Naive thymus-derived CD4-positive, alpha-beta T cell (primary cell): Measurements from ENCODE around the gene FCSK. TPM values are rescaled to one million over a fixed set of nuclear protein-coding genes. Genes with fewer than 3 reads are reported as not detected.
A peak's percentile ranks its signal among the peaks of the same experiment; 100 is the strongest.
"Not testable (repeated sequence)": the region's sequence is repeated elsewhere in the genome, so short reads cannot be mapped to it uniquely, and the experiment has no call there.

Experiments used
- ATAC-seq: fragments of 150-1000 bp; cut with Tn5 transposase; 2 replicates; pipeline ENCODE4 v1.10.0; 2021; ENCODE audit warnings: mild to moderate bottlenecking, moderate library complexity
- CTCF ChIA-PET: fragments of 350-600 bp; sonication (Branson Sonifier 250); formaldehyde crosslinking; loops from one replicate; lab custom pipeline; 2021; ENCODE audit warnings: antibody characterized with exemption; lab: Charles Lee
- POLR2A ChIA-PET: fragments of 350-600 bp; sonication (Branson Sonifier 250); formaldehyde crosslinking; loops from one replicate; lab custom pipeline; 2021; ENCODE audit warnings: antibody characterized with exemption, inconsistent platforms; lab: Charles Lee
- DNase-seq, 9 donors: peaks; one replicate each; pipeline versions ENCODE4 v3.0.0 to v3.0.0-alpha.2; 2020 to 2022; ENCODE audit warnings: mixed read lengths in 1 of 9
- H3K27ac ChIP-seq: one replicate; pipeline ENCODE4 v1.7.0; 2013; ENCODE audit warnings: mild to moderate bottlenecking, low read depth, low read length, moderate library complexity
- H3K27me3 ChIP-seq, 2 donors: one replicate each; pipeline ENCODE4 v1.7.0; 2013; ENCODE audit warnings: low read length in 2 of 2, mild to moderate bottlenecking in 2 of 2, moderate library complexity in 2 of 2; ENCODE audit not compliant: control insufficient read depth in 2 of 2, insufficient read depth in 2 of 2
- H3K36me3 ChIP-seq, 3 experiments: 1 replicate in 2 of 3; 2 replicates in 1 of 3; pipeline ENCODE4 v1.7.0; 2013; ENCODE audit warnings: low read length in 3 of 3, mild to moderate bottlenecking in 3 of 3, moderate library complexity in 1 of 3; ENCODE audit not compliant: insufficient read depth in 3 of 3, control insufficient read depth in 2 of 3
- H3K4me1 ChIP-seq, 2 donors: one replicate each; pipeline ENCODE4 v1.7.0; 2013; ENCODE audit warnings: low read length in 2 of 2, mild to moderate bottlenecking in 2 of 2, moderate library complexity in 1 of 2; ENCODE audit not compliant: control insufficient read depth in 2 of 2, insufficient read depth in 2 of 2
- H3K4me3 ChIP-seq: 2 replicates; pipeline ENCODE4 v1.7.0; 2013; ENCODE audit warnings: mild to moderate bottlenecking, low read length
- H3K9me3 ChIP-seq, 3 experiments: 1 replicate in 2 of 3; 2 replicates in 1 of 3; pipeline ENCODE4 v1.7.0; 2013; ENCODE audit warnings: low read length in 3 of 3; ENCODE audit not compliant: control insufficient read depth in 2 of 3
- H3K27ac Mint-ChIP-seq, 9 donors: one replicate each; pipeline ENCODE4 v1.8.0; 2020 to 2022; ENCODE audit warnings: mixed read lengths in 9 of 9, mild to moderate bottlenecking in 8 of 9, moderate library complexity in 5 of 9, inconsistent platforms in 2 of 9
- H3K27me3 Mint-ChIP-seq, 5 donors: one replicate each; pipeline ENCODE4 v1.8.0; 2021 to 2022; ENCODE audit warnings: mixed read lengths in 5 of 5, mild to moderate bottlenecking in 1 of 5
- H3K36me3 Mint-ChIP-seq, 5 donors: one replicate each; pipeline ENCODE4 v1.8.0; 2020 to 2022; ENCODE audit warnings: mixed read lengths in 5 of 5, mild to moderate bottlenecking in 3 of 5, inconsistent platforms in 1 of 5
- H3K4me1 Mint-ChIP-seq, 7 donors: one replicate each; pipeline ENCODE4 v1.8.0; 2020 to 2022; ENCODE audit warnings: mixed read lengths in 7 of 7, mild to moderate bottlenecking in 3 of 7, inconsistent platforms in 1 of 7
- H3K4me3 Mint-ChIP-seq, 10 donors: one replicate each; pipeline ENCODE4 v1.8.0; 2020 to 2022; ENCODE audit warnings: mild to moderate bottlenecking in 10 of 10, mixed read lengths in 10 of 10, moderate library complexity in 6 of 10, inconsistent platforms in 2 of 10
- H3K9me3 Mint-ChIP-seq, 11 donors: one replicate each; pipeline ENCODE4 v1.8.0; 2020 to 2022; ENCODE audit warnings: mixed read lengths in 11 of 11, mild to moderate bottlenecking in 4 of 11, inconsistent platforms in 1 of 11, moderate library complexity in 1 of 11
- intact Hi-C, 2 donors: fragments of 100-400 bp; cut with micrococcal nuclease; formaldehyde crosslinking; loops; one replicate each; pipeline ENCODE4 v1.15.1; 2023
- polyA plus RNA-seq, 2 donors: library from polyadenylated mRNA; unstranded; fragments of 300-500 nt; fragmentation: Illumina TruSeq; gene quantifications; one replicate each; pipeline ENCODE4 v1.2.3, GENCODE V29; 2021
- total RNA-seq, 6 experiments: library from RNA in 5 of 6; stranded (reverse) in 5 of 6; gene quantifications; 1 replicate in 5 of 6; 2 replicates in 1 of 6; pipeline ENCODE4 v1.2.3 and lab custom pipeline; 2021 to 2026

The FCSK gene
- total RNA-seq (10 to 100 TPM; 23.7 to 45.2 (median 36.7) TPM), polyA plus RNA-seq (10 to 100 TPM in 1 of 2 donors, 1 to 10 TPM in 1; 7.5 to 10.3 TPM), total RNA-seq (lab: John Stamatoyannopoulos, UW) (53.4 reads per million, percentile 73 among the genes with 10 or more reads in this experiment)

DNA sequence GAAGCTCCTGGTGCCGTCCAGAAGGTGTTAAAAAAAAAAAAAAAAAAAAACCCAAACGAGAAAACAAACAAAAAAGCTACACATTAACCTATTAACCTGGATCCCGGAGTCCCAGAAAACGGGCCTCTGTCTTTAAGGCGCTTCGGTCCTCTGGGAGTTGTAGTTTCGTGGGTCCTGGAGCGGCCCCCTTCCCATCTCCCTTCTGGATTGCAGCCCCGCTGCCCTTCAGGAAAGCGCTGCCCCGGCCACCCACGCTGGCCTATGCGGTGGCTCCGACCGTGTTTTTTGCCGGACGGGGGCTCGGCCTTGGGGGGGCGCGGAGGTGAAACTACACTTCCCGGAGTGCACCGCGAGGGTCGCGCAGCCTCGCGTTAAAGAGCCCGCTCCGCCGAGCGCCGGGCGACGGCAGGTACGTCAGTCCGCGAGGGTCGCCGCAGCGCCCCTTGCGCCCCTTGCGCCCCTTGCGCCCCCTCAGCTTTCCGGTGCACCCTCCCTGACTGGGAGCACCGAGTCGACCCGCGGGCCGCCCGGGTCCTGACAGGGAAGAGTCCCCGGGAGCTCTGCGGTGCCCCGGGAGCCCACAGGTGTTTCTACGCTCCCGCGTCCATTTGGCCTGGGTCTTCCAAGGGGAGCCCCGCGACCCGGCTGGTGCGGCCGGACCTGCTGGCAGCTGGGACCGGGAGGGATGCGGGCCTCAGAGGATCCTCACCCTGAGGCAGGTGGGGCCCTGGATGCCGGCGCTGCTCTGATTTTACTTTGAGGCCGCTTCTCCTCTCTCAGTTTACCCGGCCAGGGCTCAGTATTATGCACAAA lies at the start of gene FCSK:
Gene FCSK, plus strand, starts transcription at position 374 of the 813 bp plus-strand sequence. CDS start 8,596 bp downstream, outside the sequence.
- Histone ChIP-seq H3K4me1 (peaks cover 8 to 12% of the 10 kb centered on the region in 2 donors), H3K36me3 (peaks cover 0 to 9% (median 0%) of the 10 kb centered on the region in 3 experiments), H3K27ac (peak within 1 kb of the TSS; percentile 99), H3K9me3 (no peaks in the 10 kb centered on the region), H3K27me3 (no peaks in the 10 kb centered on the region), H3K4me3 (peak within 1 kb of the TSS; percentile 82)
- DNase-seq (peak; percentile 63 to 88 (median 84)), ATAC-seq (peak; percentile 94)
- H3K36me3 Mint-ChIP-seq = peaks cover 0 to under 1% (median 0%) of the 10 kb centered on the region in 5 donors
- H3K4me3 Mint-ChIP-seq = peak within 1 kb of the TSS; percentile 90 to 95 (median 93)
- peak within 1 kb of the TSS; percentile 81 to 95 (median 89) for H3K27ac Mint-ChIP-seq
- peaks cover 0 to 3% (median 0%) of the 10 kb centered on the region in 5 donors for H3K27me3 Mint-ChIP-seq
- CTCF ChIA-PET = interaction anchor here (0.8 to 1.6 kb wide), 5 partner anchors 8 to 74 kb away, joined by 4 to 7 read pairs (median 5); no protein-coding TSS in a partner anchor
- POLR2A ChIA-PET = interaction anchor here (0.6 to 3.4 kb wide), 16 partner anchors 9 to 165 kb away, joined by 3 to 30 read pairs (median 4); partner anchors contain the start of genes AARS1 and ST3GAL2
- intact Hi-C loops = loop anchor here (1.0 to 5.0 kb wide), 9 partner anchors 15 to 348 kb away; partner anchors contain the start of genes COG4 (in 2 of the 2), SF3B3 (in 2 of the 2), ST3GAL2 (in 2 of the 2) and DDX19A (in 1 of the 2)
- peaks cover 6 to 45% (median 37%) of the 10 kb centered on the region in 7 donors for H3K4me1 Mint-ChIP-seq
- H3K9me3 Mint-ChIP-seq = no peaks in the 10 kb centered on the region

DNA sequence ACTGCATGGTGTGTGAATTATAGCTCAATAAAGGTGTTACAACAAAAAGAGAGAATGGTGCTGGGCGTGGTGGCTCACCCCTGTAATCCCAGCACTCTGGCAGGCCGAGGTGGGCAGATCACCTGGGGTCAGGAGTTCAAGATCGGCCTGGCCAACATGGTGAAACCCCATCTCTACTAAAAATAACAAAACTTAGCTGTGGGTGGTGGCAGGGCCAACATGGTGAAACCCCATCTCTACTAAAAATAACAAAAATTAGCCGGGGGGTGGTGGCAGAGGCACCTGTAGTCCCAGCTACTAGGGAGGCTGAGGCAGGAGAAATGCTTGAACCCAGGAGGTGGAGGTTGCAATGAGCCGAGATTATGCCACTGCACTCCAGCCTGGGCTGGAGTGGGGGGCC lies 48.3 kb upstream of the FCSK start:
- intact Hi-C loops, H3K9me3 Mint-ChIP-seq, H3K4me3 ChIP-seq, ATAC-seq, H3K36me3 ChIP-seq, H3K27me3 Mint-ChIP-seq, H3K27ac ChIP-seq, DNase-seq, H3K9me3 ChIP-seq, H3K27me3 ChIP-seq: not testable (repeated sequence)
- POLR2A ChIA-PET = interaction anchor here (0.6 to 1.4 kb wide), 5 partner anchors 17 to 49 kb away, joined by 3 to 7 read pairs (median 3); partner anchors contain the start of gene FCSK
- Mint-ChIP-seq H3K4me3 (peak overlapping the region in 1 of 10 donors; percentile 25), H3K27ac (peak overlapping the region in 3 of 9 donors; percentile 55 to 90 (median 83)), H3K4me1 (peaks cover 41 to 90% (median 64%) of the 10 kb centered on the region in 7 donors), H3K36me3 (peaks cover 0 to 11% (median under 1%) of the 10 kb centered on the region in 5 donors)
- CTCF ChIA-PET = interaction anchor here (0.5 to 0.6 kb wide), 2 partner anchors 48 to 53 kb away, joined by 3 to 7 read pairs; no protein-coding TSS in a partner anchor
- peaks cover 13 to 36% of the 10 kb centered on the region in 2 donors for H3K4me1 ChIP-seq

DNA sequence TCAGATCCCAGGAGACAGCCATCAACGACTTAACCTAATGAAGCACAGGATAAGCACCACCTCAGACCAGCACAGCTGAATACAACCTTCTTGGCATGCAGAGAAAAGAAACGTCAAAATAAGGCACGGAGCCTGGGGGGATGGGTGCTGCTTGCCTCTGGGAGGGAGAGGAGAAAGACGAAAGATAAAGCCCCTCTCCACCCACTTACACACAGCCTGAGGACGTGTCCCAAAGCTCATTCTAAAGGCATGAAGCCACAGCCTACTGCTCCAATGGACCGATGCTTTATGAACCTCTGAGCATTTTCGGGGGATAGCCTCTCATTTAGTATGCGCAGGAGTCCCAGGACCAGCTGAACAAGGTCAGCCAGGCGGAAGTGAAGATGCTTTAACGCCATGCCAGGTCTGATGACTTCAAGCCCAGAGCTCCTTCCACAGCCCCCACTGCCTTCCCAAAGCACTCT lies 46.6 kb upstream of the FCSK start:
- Mint-ChIP-seq H3K4me3 (peak overlapping the region in 4 of 10 donors; percentile 38 to 88 (median 58)), H3K27me3 (no peaks in the 10 kb centered on the region), H3K9me3 (peaks cover 0 to 3% (median 0%) of the 10 kb centered on the region in 11 donors), H3K27ac (peak overlapping the region; percentile 23 to 93 (median 82)), H3K36me3 (peaks cover 0 to 17% (median 4%) of the 10 kb centered on the region in 5 donors), H3K4me1 (peaks cover 39 to 77% (median 58%) of the 10 kb centered on the region in 7 donors)
- H3K9me3 ChIP-seq = no peaks in the 10 kb centered on the region
- ChIA-PET CTCF (no interaction called here), POLR2A (interaction anchor here (0.7 to 1.8 kb wide), 9 partner anchors 11 to 47 kb away, joined by 3 to 13 read pairs (median 5); partner anchors contain the start of genes FCSK and ST3GAL2)
- H3K4me3 ChIP-seq = no peak overlapping the region
- peak overlapping the region; percentile 57 for H3K27ac ChIP-seq
- peaks cover 13 to 36% of the 10 kb centered on the region in 2 donors for H3K4me1 ChIP-seq
- ATAC-seq = no peak
- H3K36me3 ChIP-seq = peaks cover 0 to 4% (median 0%) of the 10 kb centered on the region in 3 experiments
- DNase-seq = no peak
- no peaks in the 10 kb centered on the region for H3K27me3 ChIP-seq
- intact Hi-C loops = loop anchor here (1.0 to 2.0 kb wide), 2 partner anchors 10 to 27 kb away; no protein-coding TSS in a partner anchor

DNA sequence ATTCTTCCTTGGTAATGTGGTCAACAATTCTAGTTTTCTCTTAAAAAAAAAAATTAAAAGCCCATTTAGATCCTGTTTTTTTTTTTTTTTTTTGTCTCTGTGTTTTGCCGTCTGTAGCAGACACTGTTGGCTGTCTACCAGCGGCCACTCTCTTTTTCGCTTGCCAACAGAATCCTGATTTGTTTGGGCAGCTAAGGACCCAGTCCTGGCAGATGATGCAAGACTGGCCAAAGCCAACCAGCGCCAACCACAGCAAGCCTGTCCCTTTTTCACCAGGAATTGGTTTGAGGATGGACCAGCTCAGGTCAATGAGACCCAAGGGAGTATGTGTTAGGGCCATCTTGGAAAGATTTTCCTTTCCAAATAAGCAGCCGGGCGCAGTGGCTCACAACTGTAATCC lies 43.7 kb upstream of the FCSK start:
- Histone ChIP-seq H3K36me3 (peaks cover 0 to 4% (median 0%) of the 10 kb centered on the region in 3 experiments), H3K4me1 (peaks cover 0 to 18% of the 10 kb centered on the region in 2 donors), H3K4me3 (no peak overlapping the region), H3K27me3 (no peaks in the 10 kb centered on the region), H3K27ac (no peak overlapping the region), H3K9me3 (no peaks in the 10 kb centered on the region)
- POLR2A ChIA-PET = interaction anchor here (1.3 to 1.4 kb wide), 2 partner anchors 27 to 29 kb away, joined by 3 to 4 read pairs; no protein-coding TSS in a partner anchor
- Mint-ChIP-seq H3K4me1 (peaks cover 15 to 55% (median 34%) of the 10 kb centered on the region in 7 donors), H3K4me3 (no peak overlapping the region), H3K9me3 (peaks cover 0 to 3% (median 0%) of the 10 kb centered on the region in 11 donors), H3K36me3 (peaks cover 0 to 20% (median 4%) of the 10 kb centered on the region in 5 donors), H3K27ac (peak overlapping the region in 6 of 9 donors; percentile 47 to 88 (median 64)), H3K27me3 (no peaks in the 10 kb centered on the region)
- CTCF ChIA-PET = no interaction called here
- intact Hi-C loops = no loop called here
- ATAC-seq (no peak), DNase-seq (no peak)

DNA sequence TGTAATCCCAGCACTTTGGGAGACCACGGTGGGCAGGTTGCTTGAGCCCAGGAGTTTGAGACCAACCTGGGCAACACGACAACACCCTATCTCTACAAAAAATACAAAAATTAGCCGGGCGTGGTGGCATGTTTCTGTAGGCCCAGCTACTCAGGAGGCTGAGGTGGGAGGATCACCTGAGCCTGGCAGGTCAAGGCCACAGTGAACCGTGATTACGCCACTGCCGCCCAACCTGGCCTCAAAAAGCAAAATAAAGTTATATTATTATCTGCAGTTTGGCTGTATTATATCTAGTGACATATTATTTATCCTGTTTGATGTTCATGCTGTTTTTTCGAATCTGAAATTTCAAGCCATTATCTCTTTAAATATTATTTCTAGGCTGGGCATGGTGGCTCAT lies 42.0 kb upstream of the FCSK start:
- intact Hi-C loops = no loop called here
- Mint-ChIP-seq H3K27me3 (no peaks in the 10 kb centered on the region), H3K27ac (peak overlapping the region in 3 of 9 donors; percentile 14 to 80 (median 57)), H3K36me3 (peaks cover 0 to 16% (median 4%) of the 10 kb centered on the region in 5 donors), H3K4me3 (no peak overlapping the region), H3K4me1 (peaks cover 11 to 53% (median 30%) of the 10 kb centered on the region in 7 donors), H3K9me3 (no peaks in the 10 kb centered on the region)
- ChIA-PET CTCF (no interaction called here), POLR2A (interaction anchor here (0.8 to 1.3 kb wide), 3 partner anchors 20 to 54 kb away, joined by 3 to 4 read pairs (median 3); no protein-coding TSS in a partner anchor)
- Histone ChIP-seq H3K4me1 (peaks cover 0 to 17% of the 10 kb centered on the region in 2 donors), H3K4me3 (no peak overlapping the region), H3K9me3 (no peaks in the 10 kb centered on the region), H3K27me3 (no peaks in the 10 kb centered on the region), H3K27ac (no peak overlapping the region), H3K36me3 (peaks cover 0 to 4% (median 0%) of the 10 kb centered on the region in 3 experiments)
- ATAC-seq (no peak), DNase-seq (no peak)

DNA sequence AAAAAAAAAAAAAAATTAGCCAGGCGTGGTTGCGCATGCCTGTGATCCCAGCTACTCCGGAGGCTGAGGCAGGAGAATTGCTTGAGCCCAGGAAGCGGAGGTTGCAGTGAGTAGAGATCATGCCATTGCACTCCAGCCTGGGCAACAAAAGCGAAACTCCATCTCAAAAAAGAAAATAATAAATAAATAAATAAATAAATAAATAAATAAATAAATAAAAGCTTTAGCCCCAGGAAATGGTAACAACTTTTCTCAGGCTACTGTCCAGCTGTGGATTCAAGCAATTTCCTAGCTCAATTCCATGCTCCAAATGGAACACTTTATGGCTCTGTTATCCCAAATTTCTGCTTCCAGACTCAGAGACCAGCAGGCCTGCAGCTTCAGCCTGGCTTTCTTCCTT lies 40.8 kb upstream of the FCSK start:
- ATAC-seq, H3K9me3 Mint-ChIP-seq: not testable (repeated sequence)
- CTCF ChIA-PET = interaction anchor here (0.6 to 0.7 kb wide), 2 partner anchors 10 to 20 kb away, joined by 3 read pairs; no protein-coding TSS in a partner anchor

More for the DNA sequence above, 40.8 kb upstream of the FCSK start:
- H3K36me3 Mint-ChIP-seq = peaks cover 0 to 16% (median 4%) of the 10 kb centered on the region in 5 donors
- H3K27ac ChIP-seq, H3K4me3 ChIP-seq, H3K4me3 Mint-ChIP-seq, H3K27me3 ChIP-seq, intact Hi-C loops, H3K27me3 Mint-ChIP-seq, POLR2A ChIA-PET, H3K9me3 ChIP-seq, H3K36me3 ChIP-seq, DNase-seq, H3K27ac Mint-ChIP-seq: not testable (repeated sequence)
- H3K4me1 ChIP-seq = peaks cover 0 to 16% of the 10 kb centered on the region in 2 donors
- peaks cover 8 to 53% (median 30%) of the 10 kb centered on the region in 7 donors for H3K4me1 Mint-ChIP-seq
